Measurements from ENCODE around the gene GTF3C4.

GRCh38 chr9:132690696-132691095, 20.4 kb downstream of the GTF3C4 start:
- no peak for TF ChIP-seq CTCF (conservative IDR thresholded peaks at IDR 0.05; ENCODE audit: low read depth in 2 of 2)
- TF ChIP-seq POLR2AphosphoS5 (IDR thresholded peaks at IDR 0.05; ENCODE audit: low read depth), result no peak
- TF ChIP-seq NANOG (IDR thresholded peaks at IDR 0.05; ENCODE audit: borderline replicate concordance), result no peak

Measured in GM23338 (cell line).